SK-N-SH (cell line): ENCODE results near the gene APOBEC2. TPM values are rescaled to one million over a fixed set of nuclear protein-coding genes. Genes with fewer than 3 reads are reported as not detected.

Source experiments
- CTCF ChIA-PET: fragments of 300-600, 350-600 bp; formaldehyde crosslinking; extraction: SDS; loops from one replicate; lab custom pipeline; 2021; lab: Yijun Ruan, JAX
- POLR2A ChIA-PET: fragments of 350-600 bp; sonication (Branson Sonifier 250); formaldehyde crosslinking; extraction: SDS; loops from one replicate; lab custom pipeline; 2020; ENCODE audit warnings: antibody characterized with exemption, inconsistent platforms; lab: Yijun Ruan, JAX
- DNase-seq: peaks from one replicate; pipeline ENCODE4 v3.0.0; 2012
- H2AFZ ChIP-seq: fragments of 200-600 bp; sonication (generic); 2 replicates; pipeline ENCODE4 v1.8.1; 2016; ENCODE audit warnings: antibody characterized with exemption, mild to moderate bottlenecking, low read depth
- H3F3A ChIP-seq: fragments of 200-600 bp; sonication (generic); replicated peaks from 2 replicates; pipeline ENCODE3; 2016; ENCODE audit warnings: antibody characterized with exemption, mild to moderate bottlenecking; ENCODE audit not compliant: insufficient read depth
- H3K27ac ChIP-seq, 2 experiments: fragments of 200-500 bp in 1 of 2; fragments of 200-600 bp in 1 of 2; sonication (Bioruptor generic) in 1 of 2; sonication (generic), shearing (Covaris generic) in 1 of 2; 2 replicates each; pipeline versions ENCODE4 v1.5.1 to v1.6.1; 2014 to 2016; ENCODE audit warnings: low read depth in 2 of 2, inconsistent platforms in 1 of 2, low read length in 1 of 2, mild to moderate bottlenecking in 1 of 2, mixed read lengths in 1 of 2
- H3K27me3 ChIP-seq: fragments of 200-600 bp; sonication (generic), shearing (Covaris generic); 2 replicates; pipeline ENCODE4 v1.6.1; 2016; ENCODE audit warnings: mixed run types; ENCODE audit not compliant: insufficient read depth
- H3K36me3 ChIP-seq, 2 experiments: fragments of 200-500 bp in 1 of 2; fragments of 200-600 bp in 1 of 2; sonication (Bioruptor generic) in 1 of 2; sonication (generic) in 1 of 2; replicated peaks in 1 of 2; 2 replicates each; pipeline versions ENCODE3 to v1.5.1; 2014 to 2016; ENCODE audit warnings: low read length in 1 of 2, mild to moderate bottlenecking in 1 of 2; ENCODE audit not compliant: insufficient read depth in 2 of 2, control insufficient read depth in 1 of 2
- H3K4me1 ChIP-seq, 2 experiments: fragments of 200-500 bp in 1 of 2; fragments of 200-600 bp in 1 of 2; sonication (Bioruptor generic) in 1 of 2; sonication (generic), shearing (Covaris generic) in 1 of 2; 2 replicates each; pipeline versions ENCODE4 v1.5.1 to v1.6.1; 2014 to 2016; ENCODE audit warnings: low read depth in 1 of 2, low read length in 1 of 2, mixed run types in 1 of 2; ENCODE audit not compliant: insufficient read depth in 2 of 2, control insufficient read depth in 1 of 2
- H3K4me2 ChIP-seq: fragments of 200-600 bp; sonication (generic), shearing (Covaris generic); 2 replicates; pipeline ENCODE4 v1.6.1; 2017; ENCODE audit warnings: mixed run types
- H3K4me3 ChIP-seq, 2 experiments: fragments of 200-500 bp in 1 of 2; fragments of 200-600 bp in 1 of 2; sonication (Bioruptor generic) in 1 of 2; sonication (generic), shearing (Covaris generic) in 1 of 2; 2 replicates each; pipeline versions ENCODE4 v1.5.1 to v1.8.1; 2014 to 2016; ENCODE audit warnings: low read depth in 2 of 2, inconsistent platforms in 1 of 2, low read length in 1 of 2, mild to moderate bottlenecking in 1 of 2, mixed read lengths in 1 of 2, moderate library complexity in 1 of 2
- H3K79me2 ChIP-seq: fragments of 200-600 bp; sonication (generic); 2 replicates; pipeline ENCODE4 v1.8.1; 2017; ENCODE audit warnings: mild to moderate bottlenecking; ENCODE audit not compliant: insufficient read depth
- H3K9ac ChIP-seq: fragments of 200-600 bp; sonication (generic); 2 replicates; pipeline ENCODE4 v1.6.1; 2017; ENCODE audit warnings: mixed run types
- H3K9me2 ChIP-seq: fragments of 200-600 bp; sonication (generic); 2 replicates; pipeline ENCODE4 v1.6.1; 2017; ENCODE audit warnings: mixed run types
- H3K9me3 ChIP-seq: fragments of 200-600 bp; sonication (generic); 2 replicates; pipeline ENCODE4 v1.6.1; 2017; ENCODE audit warnings: mixed run types, mild to moderate bottlenecking, moderate library complexity
- H4K20me1 ChIP-seq: fragments of 200-600 bp; sonication (generic); 2 replicates; pipeline ENCODE4 v1.6.1; 2017; ENCODE audit warnings: mild to moderate bottlenecking, mixed run types; ENCODE audit not compliant: insufficient read depth
- CHD2 ChIP-seq: fragments of 150-350 bp; IDR thresholded peaks from 2 replicates; pipeline ENCODE4 v1.6.1; 2018; ENCODE audit warnings: low read length; ENCODE audit not compliant: partially characterized antibody
- EZH2phosphoT487 ChIP-seq: fragments of 200-600 bp; sonication (generic); IDR thresholded peaks from 2 replicates; pipeline ENCODE4 v1.6.1; 2017; ENCODE audit warnings: low read depth, mixed run types, mild to moderate bottlenecking, antibody characterized with exemption, moderate library complexity, borderline replicate concordance
- FOSL2 ChIP-seq: IDR thresholded peaks from 2 replicates; pipeline ENCODE4 v1.4.0; 2012; ENCODE audit warnings: low read depth, mild to moderate bottlenecking, moderate library complexity, borderline replicate concordance
- FOXM1 ChIP-seq: IDR thresholded peaks from 2 replicates; pipeline ENCODE4 v1.4.0; 2012; ENCODE audit warnings: low read depth, mild to moderate bottlenecking
- MXI1 ChIP-seq: IDR thresholded peaks from 2 replicates; pipeline ENCODE4 v1.6.1; 2012; ENCODE audit warnings: mild to moderate bottlenecking, low read depth, low read length, improper control_type of control experiment
- NRF1 ChIP-seq: IDR thresholded peaks from 2 replicates; pipeline ENCODE4 v1.6.1; 2012; ENCODE audit warnings: low read depth, mild to moderate bottlenecking, low read length
- RAD21 ChIP-seq: IDR thresholded peaks from 2 replicates; pipeline ENCODE4 v1.6.1; 2012; ENCODE audit warnings: mild to moderate bottlenecking, low read length
- RFX5 ChIP-seq: IDR thresholded peaks from 2 replicates; pipeline ENCODE4 v1.6.1; 2012; ENCODE audit warnings: mild to moderate bottlenecking, improper control_type of control experiment, low read length
- TCF12 ChIP-seq: IDR thresholded peaks from 2 replicates; pipeline ENCODE4 v1.4.0; 2012
- WGBS: methylation state at CpG from one replicate; pipeline ENCODE4 v1.1.6; 2017; ENCODE audit warnings: low lambda C conversion rate; 5-methylcytosine and 5-hydroxymethylcytosine counted together
- polyA plus RNA-seq, 3 experiments: library from polyadenylated mRNA; depleted of rRNA; stranded (reverse); fragments of >200 nt; gene quantifications; 2 replicates each; pipeline ENCODE4 v1.2.3, GENCODE V29; 2012
- TF ChIP-seq, protein P1 (sequence below): IDR thresholded peaks from 2 replicates; pipeline ENCODE4; 2012
- TF ChIP-seq, protein P2 (sequence below): IDR thresholded peaks from 2 replicates; pipeline ENCODE4 v1.4.0; 2012; ENCODE audit warnings: low read depth, borderline replicate concordance
- TF ChIP-seq, protein P3 (sequence below): IDR thresholded peaks from 2 replicates; pipeline ENCODE4 v1.6.1; 2012; ENCODE audit warnings: mild to moderate bottlenecking, low read depth, low read length, moderate library complexity

Gene APOBEC2
- polyA plus RNA-seq, 1 of the 3 experiments (the other 2 are of a cell fraction), result not detected

DNA sequence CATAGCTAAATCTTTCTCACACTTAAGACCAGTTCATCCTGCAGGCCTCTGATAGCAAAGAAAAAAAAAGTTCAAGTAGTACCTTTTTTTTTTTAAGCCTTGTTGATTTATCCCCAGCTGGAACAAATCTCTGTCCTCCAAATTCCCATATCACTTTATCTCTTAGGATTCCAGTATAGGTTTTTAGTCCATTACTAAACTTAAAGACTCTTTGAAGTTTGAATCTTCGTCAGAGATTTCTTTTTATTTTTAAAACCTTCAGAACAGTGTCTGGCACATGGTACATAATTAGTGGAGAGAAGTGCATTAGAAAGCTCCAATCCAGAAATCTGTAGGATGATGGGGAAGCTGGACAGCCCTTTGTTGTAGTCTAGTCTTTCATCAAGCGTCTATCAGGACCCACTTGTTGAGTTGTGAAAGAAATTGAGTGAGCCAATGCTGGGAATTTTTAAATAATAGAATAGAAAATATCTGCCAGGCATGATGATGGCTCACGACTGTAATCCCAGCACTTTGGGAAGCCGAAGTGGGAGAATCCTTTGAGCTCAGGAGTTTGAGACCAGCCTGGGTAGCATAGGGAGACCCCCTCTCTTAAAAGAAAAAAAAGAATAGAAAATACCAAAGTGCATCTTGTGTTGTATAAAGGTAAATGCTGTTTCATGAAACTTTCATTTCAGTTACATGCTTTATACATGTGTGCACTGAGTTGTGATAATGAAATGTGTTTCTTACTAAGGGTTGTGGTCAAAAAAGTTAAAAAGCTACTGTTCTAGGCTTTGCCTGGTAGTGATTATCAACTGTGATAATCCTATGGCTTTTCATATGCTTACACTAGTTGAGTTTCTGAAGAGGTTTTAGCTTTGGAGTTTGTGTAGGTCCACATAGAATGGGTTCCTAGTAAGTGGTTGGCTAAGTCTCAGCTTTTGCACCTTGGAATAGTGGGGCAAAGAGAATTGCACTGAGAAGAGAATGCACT lies 22.9 kb downstream of the APOBEC2 start:
- ChIA-PET CTCF (interaction anchor here (1.2 to 1.3 kb wide), 2 partner anchors 12 to 17 kb away, joined by 4 to 7 read pairs; no protein-coding TSS in a partner anchor), POLR2A (interaction anchor here (0.5 to 0.8 kb wide), 2 partner anchors 25 to 219 kb away, joined by 3 read pairs; no protein-coding TSS in a partner anchor)
- no peak overlapping the region for H3K4me3 ChIP-seq
- DNase-seq, result no peak
- H3K36me3 ChIP-seq, result peaks cover 21 to 36% of the 10 kb centered on the region in 2 experiments
- H3K4me1 ChIP-seq, result peaks cover 21 to 23% of the 10 kb centered on the region in 2 experiments
- no peak overlapping the region for H2AFZ ChIP-seq
- H3K27me3 ChIP-seq, result no peaks in the 10 kb centered on the region
- H3K9me2 ChIP-seq, result no peaks in the 10 kb centered on the region
- H3K9me3 ChIP-seq, result no peaks in the 10 kb centered on the region
- TF ChIP-seq, protein P1, sequence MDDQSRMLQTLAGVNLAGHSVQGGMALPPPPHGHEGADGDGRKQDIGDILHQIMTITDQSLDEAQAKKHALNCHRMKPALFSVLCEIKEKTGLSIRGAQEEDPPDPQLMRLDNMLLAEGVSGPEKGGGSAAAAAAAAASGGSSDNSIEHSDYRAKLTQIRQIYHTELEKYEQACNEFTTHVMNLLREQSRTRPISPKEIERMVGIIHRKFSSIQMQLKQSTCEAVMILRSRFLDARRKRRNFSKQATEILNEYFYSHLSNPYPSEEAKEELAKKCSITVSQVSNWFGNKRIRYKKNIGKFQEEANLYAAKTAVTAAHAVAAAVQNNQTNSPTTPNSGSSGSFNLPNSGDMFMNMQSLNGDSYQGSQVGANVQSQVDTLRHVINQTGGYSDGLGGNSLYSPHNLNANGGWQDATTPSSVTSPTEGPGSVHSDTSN, result no peak
- TF ChIP-seq CHD2, result no peak
- TF ChIP-seq, protein P2, sequence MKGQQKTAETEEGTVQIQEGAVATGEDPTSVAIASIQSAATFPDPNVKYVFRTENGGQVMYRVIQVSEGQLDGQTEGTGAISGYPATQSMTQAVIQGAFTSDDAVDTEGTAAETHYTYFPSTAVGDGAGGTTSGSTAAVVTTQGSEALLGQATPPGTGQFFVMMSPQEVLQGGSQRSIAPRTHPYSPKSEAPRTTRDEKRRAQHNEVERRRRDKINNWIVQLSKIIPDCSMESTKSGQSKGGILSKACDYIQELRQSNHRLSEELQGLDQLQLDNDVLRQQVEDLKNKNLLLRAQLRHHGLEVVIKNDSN, result no peak
- no peak for TF ChIP-seq FOSL2
- TF ChIP-seq RAD21, result no peak
- TF ChIP-seq MXI1, result no peak
- no peak overlapping the region for H3K9ac ChIP-seq
- H3K79me2 ChIP-seq, result peaks cover 83% of the 10 kb centered on the region
- peaks cover 22% of the 10 kb centered on the region for H3F3A ChIP-seq
- peaks cover 51% of the 10 kb centered on the region for H4K20me1 ChIP-seq
- no peak overlapping the region for H3K27ac ChIP-seq
- WGBS, result 95% methylated on average over 4 of the region's 4 CpGs
- H3K4me2 ChIP-seq, result peak overlapping the region; percentile 79; the same call in 1 of the 2 replicates

DNA sequence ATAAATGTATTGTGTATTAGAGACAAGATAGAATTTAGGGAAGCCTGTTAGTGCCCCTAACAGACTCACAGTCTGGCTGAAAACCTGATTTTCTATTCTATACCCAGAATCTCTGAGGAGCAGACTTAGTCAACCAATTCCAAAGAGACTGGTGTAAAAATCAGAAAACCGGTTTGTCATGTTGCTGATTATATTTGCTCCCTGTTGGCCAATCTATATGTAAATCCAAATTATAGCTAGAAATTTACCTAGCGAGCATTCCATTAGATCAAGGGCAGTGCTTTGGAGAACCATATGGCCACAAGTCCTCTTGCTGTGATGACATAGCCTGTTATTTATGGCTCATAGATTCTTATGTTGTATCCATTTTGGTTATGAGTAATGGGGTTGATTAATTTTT lies 24.5 kb downstream of the APOBEC2 start:
- Histone ChIP-seq H2AFZ (no peak overlapping the region), H3K9me2 (no peaks in the 10 kb centered on the region), H3K4me2 (no peak overlapping the region), H3K36me3 (peaks cover 29 to 48% of the 10 kb centered on the region in 2 experiments), H3K9ac (no peak overlapping the region), H3K27me3 (no peaks in the 10 kb centered on the region), H3K9me3 (no peaks in the 10 kb centered on the region), H3K27ac (no peak overlapping the region), H3K79me2 (peaks cover 92% of the 10 kb centered on the region), H3K4me3 (no peak overlapping the region), H3F3A (peaks cover 13% of the 10 kb centered on the region), H4K20me1 (peaks cover 57% of the 10 kb centered on the region), H3K4me1 (peaks cover 18 to 23% of the 10 kb centered on the region in 2 experiments)
- 100% methylated on average over 2 of the region's 2 CpGs for WGBS
- ChIA-PET CTCF (interaction anchor here (1.3 kb wide), 1 partner anchor 15 kb away, joined by 7 read pairs; no protein-coding TSS in a partner anchor), POLR2A (no interaction called here)
- DNase-seq, result no peak
- TF ChIP-seq NRF1, result no peak
- no peak for TF ChIP-seq EZH2phosphoT487
- no peak for TF ChIP-seq TCF12
- TF ChIP-seq, protein P3, sequence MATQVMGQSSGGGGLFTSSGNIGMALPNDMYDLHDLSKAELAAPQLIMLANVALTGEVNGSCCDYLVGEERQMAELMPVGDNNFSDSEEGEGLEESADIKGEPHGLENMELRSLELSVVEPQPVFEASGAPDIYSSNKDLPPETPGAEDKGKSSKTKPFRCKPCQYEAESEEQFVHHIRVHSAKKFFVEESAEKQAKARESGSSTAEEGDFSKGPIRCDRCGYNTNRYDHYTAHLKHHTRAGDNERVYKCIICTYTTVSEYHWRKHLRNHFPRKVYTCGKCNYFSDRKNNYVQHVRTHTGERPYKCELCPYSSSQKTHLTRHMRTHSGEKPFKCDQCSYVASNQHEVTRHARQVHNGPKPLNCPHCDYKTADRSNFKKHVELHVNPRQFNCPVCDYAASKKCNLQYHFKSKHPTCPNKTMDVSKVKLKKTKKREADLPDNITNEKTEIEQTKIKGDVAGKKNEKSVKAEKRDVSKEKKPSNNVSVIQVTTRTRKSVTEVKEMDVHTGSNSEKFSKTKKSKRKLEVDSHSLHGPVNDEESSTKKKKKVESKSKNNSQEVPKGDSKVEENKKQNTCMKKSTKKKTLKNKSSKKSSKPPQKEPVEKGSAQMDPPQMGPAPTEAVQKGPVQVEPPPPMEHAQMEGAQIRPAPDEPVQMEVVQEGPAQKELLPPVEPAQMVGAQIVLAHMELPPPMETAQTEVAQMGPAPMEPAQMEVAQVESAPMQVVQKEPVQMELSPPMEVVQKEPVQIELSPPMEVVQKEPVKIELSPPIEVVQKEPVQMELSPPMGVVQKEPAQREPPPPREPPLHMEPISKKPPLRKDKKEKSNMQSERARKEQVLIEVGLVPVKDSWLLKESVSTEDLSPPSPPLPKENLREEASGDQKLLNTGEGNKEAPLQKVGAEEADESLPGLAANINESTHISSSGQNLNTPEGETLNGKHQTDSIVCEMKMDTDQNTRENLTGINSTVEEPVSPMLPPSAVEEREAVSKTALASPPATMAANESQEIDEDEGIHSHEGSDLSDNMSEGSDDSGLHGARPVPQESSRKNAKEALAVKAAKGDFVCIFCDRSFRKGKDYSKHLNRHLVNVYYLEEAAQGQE, result no peak
- no peak for TF ChIP-seq FOXM1
- TF ChIP-seq CHD2, result no peak
- no peak for TF ChIP-seq RFX5
